ENCODE measurements around the gene CEACAM8.
"Not testable (repeated sequence)": the region's sequence is repeated elsewhere in the genome, so short reads cannot be mapped to it uniquely, and the experiment has no call there.

The CEACAM8 gene

DNA sequence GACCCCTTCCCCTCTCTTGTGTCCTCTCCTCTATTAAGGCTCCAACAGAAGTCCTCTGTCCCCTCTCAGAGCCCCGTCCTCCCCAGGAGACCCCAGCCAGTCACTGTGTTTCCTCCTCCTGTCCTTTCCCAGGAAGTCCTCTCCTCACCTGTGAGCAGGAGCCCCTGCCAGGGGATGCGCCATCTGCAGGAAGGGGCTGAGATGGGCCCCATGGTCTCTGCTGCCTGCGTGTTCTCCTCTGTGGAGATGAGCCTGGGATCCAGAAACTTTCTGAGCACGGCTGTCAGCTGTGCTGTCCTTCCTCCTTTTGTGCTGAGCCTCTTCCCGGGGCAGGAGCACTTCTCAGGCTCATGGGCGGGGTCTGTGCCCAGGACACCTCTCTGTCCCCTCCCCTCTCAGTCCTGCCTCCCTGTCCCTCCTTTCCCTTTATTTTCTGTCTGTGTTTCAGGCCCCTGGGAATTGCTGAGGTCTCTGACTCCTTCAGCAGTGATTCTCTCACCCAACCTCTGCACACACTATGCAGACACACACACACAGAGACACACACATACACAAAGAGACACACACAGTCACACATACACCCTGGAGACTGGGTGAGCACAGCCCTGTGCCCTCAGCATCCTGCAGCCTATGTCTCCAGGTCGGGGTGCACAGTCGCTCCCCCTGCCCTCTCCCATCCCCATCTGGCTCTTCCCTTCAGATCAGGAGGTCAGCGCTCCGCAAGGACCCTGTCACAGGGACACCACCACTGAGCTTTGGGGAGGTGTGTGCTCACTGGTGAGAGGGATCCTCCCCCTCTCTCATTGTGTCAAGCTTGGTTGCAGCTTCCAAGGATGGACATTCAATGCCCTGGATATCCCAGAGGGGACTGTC is at the start of gene CEACAM8:
Gene CEACAM8 (minus strand): TSS at position 308 of the 873 bp plus-strand sequence. CDS start 96 bp downstream, at position 212.
- DNase-seq: no peak

DNA sequence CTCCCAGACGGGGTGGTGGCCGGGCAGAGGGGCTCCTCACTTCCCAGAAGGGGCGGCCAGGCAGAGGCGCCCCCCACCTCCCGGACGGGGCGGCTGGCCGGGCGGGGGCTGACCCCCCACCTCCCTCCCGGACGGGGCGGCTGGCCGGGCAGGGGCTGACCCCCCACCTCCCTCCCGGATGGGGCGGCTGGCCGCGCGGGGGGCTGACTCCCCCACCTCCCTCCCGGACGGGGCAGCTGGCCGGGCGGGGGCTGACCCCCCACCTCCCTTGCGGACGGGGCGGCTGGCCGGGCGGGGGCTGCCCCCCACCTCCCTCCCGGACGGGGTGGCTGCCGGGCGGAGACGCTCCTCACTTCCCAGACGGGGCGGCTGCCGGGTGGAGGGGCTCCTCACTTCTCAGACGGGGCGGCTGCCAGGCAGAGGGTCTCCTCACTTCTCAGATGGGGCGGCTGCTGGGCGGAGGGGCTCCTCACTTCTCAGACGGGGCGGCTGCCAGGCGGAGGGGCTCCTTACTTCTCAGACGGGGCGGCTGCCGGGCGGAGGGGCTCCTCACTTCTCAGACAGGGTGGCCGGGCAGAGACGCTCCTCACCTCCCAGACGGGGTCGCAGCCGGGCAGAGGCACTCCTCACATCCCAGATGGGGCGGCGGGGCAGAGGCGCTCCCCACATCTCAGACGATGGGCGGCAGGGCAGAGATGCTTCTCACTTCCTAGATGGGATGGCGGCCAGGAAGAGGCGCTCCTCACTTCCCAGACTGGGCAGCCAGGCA is 44.8 kb upstream of the CEACAM8 start:
- not testable (repeated sequence) for DNase-seq

DNA sequence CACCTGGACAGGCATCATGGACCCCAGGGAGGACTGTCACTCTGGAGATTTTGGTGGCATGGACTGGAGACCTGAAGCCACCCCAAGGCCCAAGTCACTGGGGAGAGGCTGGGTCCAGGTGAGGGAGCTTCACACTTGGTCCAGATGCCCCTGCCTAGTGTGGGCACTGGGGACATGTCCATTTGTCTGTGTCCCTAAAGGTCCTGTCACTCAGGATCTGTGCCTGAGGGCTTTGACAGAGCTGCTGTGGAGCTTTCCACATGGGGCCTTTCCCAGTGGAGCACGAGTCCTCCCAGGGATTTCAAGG is 40.5 kb upstream of the CEACAM8 start:
- no peak for DNase-seq

DNA sequence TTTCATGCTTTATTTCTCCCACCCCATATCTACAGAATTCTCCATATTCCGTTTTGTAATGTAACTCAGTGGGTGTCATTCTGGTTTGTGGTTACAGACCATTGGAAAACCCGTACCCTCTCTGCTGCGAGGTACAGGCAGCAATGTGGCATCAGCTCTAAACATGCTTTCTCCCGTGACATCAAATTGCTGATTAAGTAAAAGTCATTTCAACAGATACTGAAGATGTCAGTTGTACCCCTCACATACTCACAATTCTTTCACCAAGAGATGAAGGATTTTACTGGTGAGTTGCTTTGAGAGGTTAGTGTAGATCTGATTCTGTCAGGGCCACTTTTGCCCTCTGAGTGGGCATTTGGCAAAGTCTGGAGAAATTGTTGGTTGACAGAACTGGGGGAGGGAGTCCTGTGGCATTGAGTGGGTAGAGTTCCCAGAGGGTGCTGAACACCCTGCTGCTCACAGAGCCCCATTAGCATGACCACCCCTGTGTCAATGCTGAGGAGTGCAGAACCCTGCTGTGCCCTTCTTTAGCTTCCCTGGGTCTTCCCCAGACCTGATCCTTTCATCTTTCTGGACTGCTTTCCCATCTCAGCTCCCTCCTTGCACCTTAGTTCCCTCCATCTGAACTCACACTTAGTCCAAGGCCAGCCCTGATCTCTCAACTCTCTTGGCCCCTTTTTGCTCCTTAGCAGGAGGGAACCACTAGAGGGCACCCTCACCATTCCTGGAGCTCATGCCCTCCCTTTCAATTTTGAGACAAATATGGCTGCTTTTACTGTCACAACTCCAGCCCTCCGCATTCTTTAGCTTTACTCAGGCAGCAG is 39.9 kb upstream of the CEACAM8 start:
- no peak for DNase-seq

DNA sequence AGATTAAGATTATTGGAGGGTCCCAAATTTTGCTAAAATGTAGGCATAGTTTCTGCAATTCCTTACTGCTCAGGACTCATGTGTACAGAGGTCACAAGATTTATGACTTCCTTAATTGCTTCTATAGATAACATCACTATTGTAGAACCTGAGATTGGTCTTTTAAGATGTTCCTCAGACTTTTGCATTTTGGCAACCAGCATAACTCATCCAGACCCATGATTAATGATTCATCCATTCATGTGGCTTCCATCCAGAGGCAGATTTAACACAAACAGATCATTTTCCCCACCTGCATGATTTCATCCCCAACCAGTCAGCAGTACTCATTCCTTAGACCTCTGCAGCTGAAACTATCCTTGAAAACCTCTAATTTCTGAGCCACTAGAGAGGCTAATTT is 34.5 kb upstream of the CEACAM8 start:
- no peak for DNase-seq

DNA sequence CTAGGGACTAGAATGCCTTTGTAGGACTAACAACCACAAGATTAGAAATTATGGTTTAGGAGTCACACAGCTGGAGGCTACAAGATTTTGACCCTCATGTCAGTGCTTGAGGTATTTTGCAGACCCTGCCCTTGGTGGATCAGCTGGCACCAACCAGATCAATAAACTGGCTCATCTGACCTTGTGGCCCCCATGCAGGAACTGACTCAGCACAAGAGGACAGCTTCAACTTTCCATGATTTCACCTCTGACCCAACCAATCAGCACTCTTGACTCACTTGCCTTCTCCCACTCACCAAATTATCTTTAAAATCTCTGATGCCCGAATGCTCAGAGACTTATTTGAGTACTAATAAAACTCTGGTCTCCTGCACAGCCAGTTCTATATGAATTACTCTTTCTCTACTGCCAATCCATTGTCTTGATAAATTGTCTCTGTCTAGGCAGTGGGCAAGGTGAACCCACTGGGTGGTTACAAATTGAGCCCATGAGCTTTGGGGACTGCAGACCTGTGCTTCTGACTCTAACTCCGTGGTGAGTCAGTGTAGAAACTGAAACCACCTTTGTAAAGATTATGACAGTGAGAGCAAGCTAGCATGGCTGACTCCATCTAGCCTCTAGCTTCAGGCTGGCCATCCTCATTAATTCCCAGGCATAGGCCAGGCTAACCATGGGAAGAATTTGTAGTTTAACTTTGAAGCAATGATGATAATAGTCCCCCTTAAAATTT is 33.9 kb upstream of the CEACAM8 start:
- DNase-seq: no peak

DNA sequence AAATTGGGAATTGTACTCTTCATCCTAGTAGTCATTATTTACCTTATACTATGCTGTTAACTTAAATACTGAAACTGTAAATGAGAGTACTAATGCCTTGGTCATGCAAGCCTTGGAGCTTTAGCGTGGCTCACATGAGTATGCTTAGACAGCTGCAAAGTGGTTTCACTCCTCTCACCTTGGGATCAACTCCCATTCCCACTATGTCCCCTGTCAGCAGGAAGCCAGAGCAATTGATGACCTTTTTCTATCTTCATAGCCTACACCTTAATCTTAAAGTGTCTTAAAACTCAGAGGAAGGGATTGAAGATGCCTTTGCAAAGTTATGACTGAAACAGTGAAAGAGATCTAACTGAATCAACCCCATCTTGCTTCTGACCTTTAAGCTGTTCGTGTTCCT is 33.2 kb upstream of the CEACAM8 start:
- no peak for DNase-seq

DNA sequence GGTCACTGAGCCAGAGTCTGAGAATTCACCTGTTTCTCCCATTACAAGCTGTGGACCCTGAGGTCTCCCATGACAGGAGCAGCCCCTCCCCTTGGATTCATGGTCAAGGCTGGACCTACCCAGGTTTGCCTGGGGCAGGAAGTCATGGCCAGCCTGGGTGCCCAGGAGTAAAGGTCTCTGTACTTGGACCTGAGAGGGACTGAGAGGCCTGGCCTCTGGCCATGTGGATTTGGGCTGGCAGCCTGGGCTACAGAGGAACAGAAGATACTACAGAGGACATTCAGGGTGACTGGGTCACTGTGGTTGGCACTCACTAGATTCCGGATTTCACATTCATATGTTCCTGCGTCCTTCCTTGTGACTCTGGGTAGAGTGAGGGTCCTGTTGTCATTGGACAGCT is 31.5 kb upstream of the CEACAM8 start:
- no peak for DNase-seq

DNA sequence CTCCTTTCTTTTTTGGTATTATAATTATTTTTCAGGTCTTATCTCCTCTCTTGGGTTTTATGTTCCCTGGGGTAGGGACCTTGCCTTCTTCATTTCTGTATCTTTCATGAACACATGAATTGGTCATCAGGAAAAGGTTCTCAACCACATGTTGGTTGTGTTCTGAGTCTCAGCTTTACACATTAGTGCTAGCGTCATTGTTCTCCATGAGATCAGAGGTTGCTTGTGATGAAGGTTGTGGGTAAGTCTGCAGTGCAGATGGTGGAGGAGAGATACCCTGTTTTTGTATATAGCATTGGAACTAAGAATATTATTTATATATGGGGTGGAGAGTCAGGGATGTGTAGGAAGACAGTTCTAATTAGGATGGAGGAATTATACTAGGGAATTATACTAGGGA is 24.5 kb upstream of the CEACAM8 start:
- no peak for DNase-seq

DNA sequence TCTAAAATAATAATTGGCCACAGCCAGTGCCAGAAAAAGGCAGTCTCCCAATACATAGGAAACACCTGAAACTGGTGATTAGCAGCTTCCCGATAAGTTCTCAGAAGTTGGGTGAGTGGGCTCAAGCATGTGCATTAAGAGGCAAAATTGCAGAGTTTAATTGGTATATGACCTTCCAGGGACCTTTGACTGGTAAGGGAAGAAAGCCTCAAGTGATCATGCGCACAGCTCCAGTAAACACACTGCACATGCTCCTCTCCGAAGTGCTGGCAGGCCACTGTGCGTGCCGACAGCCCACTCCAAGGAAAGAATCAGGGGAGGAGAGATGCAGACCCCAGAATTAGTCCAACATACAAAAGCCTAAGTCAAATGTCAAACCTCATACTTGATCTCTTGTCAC is 18.9 kb upstream of the CEACAM8 start:
- no peak for DNase-seq

DNA sequence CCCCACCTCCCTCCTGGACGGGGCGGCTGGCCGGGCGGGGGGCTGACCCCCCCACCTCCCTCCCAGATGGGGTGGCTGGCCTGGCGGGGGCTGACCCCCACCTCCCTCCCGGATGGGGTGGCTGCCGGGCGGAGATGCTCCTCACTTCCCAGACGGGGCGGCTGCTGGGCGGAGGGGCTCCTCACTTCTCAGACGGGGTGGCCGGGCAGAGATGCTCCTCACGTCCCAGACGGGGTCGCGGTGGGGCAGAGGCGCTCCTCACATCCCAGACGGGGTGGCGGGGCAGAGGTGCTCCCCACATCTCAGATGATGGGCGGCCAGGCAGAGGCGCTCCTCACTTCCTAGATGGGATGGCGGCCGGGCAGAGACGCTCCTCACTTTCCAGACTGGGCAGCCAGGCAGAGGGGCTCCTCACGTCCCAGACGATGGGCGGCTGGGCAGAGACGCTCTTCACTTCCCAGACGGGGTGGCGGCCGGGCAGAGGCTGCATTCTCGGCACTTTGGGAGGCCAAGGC is 15.7 kb upstream of the CEACAM8 start:
- DNase-seq: not testable (repeated sequence)

DNA sequence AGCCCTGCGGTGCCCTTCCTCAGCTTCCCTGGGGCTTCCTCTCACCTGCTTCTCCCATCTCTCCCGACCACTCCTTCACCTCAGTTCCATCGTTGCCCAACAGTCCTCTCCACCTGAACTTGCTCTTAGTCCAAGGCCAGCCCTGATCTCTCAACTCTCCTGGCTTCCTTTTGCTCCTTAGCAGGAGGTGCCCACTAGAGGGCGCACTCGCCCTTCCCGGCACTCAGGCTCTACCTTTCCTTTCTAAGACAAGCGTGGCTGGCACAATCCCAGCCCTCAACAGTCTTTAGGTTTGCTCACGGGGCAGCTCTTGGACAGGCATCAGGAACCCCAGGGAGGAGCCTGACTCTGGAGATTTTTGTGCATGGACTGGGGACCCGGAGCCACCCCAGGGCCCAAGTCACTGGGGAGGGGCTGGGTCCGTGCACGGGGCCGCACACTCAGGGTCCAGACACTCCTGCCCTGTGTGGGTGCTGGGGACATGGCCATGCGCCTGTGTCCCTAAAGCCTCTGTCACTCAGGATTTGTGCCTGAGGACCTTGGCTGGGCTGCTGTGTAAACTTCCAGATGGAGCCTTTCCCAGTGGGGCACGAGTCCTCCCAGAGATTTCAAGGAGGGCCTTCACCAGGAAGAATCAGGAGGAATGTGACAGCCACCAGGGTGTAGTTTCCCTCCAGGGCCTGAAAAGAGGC is 12.1 kb upstream of the CEACAM8 start:
- no peak for DNase-seq

DNA sequence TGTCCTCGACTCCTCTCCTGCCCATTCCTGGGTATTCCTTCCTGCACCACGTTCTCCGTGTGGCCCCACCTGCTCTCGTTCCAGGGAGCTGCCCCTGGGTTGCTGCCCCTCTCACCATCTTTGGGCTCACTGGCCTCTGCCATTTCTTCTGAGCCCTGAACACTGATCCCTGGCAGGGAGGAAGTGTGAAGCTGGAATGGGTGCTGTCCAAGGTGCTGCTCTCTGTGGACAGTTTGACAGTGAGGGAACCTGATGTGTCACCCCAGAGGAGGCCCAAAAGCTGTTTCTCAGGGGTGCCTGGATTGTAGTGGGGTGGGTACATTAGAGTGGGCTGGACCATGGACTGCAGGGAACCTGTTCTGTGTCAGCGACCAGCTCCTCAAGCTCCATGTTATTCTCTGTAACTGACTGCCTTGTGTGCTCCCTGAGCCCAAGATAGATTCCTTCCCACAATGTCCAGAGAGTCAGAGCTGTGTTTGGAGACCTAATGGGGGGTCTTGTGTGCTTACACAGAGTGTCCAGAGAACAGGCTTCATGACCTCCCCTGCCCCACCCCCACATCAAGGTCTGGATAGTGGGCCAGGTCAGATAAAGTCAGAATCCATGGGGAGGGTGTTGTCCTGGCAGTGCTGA is 7.2 kb upstream of the CEACAM8 start:
- DNase-seq: no peak

DNA sequence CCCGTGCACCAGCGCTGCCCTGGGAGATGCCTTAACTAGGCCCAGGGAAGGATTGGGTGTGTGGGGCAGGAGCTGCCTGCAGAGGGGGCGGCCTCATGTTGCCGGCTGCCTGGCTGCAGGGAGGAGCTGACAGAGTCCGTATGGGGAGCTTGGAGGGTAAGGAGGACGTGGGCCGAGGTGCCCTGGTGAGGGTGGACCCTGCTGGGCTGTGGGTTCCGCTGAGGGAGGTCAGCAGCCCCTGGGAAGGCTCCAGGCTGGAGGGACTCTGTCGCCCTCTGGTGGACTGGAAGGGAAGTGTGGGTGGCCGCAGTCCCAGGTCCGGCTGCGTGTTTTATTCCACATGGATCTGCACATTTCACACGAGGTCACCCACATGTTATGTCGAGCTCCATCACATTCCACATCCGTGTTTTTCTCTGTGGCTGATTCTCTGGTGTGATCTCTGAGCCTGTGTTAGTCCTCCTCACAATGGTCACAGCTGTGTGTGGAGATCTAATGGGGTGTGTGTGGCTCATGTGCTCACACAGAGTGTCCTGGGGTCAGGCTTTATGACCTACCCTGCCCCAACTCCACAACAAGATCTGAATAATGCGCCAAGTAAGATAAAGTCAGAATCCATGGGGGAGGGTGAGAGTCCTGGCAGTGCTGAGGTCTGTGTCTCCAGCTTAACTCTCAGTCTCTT is 1.8 kb upstream of the CEACAM8 start:
- no peak for DNase-seq

DNA sequence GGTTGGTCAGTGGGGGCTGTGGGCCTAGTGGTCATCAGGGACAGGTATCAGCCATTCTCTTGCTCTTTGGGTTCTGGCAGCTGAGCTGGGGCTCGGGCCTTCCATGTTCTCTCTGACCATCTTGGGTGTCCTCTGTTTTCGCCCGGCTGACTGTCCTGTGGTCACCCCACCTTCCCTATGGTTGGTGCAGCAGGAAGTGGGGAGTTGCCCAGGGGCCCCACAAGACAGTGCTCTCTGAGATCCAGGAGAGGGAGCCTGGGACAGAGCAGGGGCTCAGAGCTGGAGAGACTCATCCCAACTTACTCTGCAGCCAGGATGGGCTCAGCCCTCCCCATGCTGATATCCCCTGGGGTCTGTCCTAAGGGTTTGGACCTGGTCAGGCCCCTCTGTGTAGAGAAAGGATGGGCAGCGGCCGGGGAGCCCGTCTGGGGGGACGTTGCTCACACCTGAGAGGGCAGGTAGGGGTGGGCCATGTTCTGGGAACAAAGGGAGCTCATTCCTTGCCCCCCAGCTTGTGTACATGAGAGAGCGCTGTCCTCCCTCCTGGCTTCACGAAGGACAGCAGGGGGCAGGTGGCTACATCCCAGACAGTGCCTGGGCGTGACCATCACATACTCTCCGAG is 937 bp upstream of the CEACAM8 start:
- no peak for DNase-seq

DNA sequence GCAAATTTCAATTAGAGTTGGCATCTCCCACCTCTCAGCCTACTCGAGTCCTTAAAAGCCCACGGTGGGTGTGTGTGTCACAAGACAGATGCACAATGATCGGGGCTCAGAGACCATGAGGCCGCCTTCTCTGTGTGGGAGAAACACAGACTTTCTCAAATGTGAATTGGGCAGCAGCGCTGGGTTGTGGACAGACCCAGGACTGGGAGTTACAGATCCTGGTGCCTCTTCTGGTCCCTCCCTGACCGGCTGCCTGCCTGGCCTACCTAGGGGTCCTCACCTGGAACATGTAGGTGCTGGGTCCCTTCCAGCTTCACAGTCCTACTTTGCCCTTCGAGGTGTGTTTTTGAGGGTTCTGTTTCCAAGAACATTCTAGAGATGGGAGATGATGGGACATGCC is 4.9 kb downstream of the CEACAM8 start:
- no peak for DNase-seq

DNA sequence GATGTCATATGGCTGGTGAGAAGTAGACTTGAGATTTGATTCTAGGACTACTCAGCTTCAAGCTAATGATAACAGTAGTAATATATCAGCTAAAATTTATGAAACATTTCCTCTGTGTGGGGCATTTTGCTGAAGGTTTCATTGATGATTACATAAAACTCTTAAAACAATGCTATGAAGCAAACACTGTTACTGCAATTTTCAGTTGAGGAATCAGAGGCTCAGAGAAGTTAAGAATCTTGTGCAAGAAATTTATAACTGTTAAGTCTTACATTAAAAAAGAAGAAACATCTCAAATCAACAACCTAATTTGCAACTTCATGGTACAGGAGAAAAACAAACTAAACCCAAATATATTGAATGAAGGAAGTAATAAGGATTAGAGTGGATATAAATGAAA is 10.3 kb downstream of the CEACAM8 start:
- DNase-seq: no peak

DNA sequence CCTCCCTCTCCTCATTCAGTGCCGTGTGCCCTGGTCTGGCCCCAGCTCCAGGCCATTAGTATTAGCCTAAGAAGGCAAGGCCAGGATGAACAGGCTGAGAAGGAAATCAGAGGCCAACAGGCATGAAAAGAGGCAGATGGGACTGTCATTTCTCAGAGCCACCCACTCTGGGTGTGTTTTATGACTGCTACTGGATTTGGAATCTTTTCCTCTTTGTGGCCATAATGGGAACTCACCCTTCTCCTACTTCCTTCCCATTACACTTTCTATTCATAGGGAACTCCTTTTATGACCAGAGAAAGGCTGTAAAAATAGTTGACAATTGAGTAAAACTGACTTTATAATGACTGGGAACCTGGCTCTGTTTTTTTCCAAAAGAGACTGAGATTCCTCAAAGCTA is 17.7 kb downstream of the CEACAM8 start:
- no peak for DNase-seq

DNA sequence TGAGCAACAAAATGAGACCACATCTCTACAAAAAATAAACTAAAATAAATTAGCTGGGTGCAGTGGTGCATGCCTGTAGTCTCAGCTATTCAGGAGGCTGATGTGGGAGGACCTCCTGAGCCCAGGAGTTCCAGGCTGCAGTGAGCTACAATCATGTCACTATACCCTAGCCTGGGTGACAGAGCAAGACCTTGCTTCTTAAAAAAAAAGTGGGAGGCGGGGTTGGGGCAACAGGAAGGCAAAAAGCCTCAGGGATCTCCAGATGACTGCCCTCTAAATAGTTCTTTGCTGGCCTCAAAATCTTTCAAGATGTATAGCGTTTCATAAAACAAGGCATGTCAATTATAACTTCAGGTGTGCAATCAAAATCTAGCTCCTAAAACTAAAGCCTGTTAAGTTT is 18.5 kb downstream of the CEACAM8 start:
- no peak for DNase-seq

DNA sequence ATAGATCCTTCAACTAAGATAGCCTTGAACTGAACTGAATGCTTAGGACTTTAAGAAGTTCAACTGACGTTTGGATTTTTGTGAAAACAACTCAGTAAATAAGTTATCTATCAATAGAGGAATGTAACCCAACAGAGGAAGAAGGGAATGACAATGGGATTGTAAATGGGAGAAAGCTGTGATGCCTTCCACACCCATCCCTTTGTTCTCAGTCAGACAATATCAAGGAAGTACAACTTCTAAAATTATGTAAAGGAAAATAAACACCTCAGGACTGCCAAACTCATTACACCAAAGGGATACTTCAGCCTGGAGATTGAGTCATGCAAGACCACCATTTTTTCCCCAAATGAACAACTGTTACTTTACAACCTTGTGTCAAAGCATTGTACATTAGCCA is 21.1 kb downstream of the CEACAM8 start:
- DNase-seq: no peak

All from SHP77 treated with DMSO at 0.1 percent for 48 hours (cell line).